ENCODE results near the gene COG3. TPM values are rescaled to one million over a fixed set of nuclear protein-coding genes. Genes with fewer than 3 reads are reported as not detected.

COG3 gene
- total and polyA plus RNA-seq, 2 experiments from 2014 or later: 17.1 to 23.9 TPM

DNA sequence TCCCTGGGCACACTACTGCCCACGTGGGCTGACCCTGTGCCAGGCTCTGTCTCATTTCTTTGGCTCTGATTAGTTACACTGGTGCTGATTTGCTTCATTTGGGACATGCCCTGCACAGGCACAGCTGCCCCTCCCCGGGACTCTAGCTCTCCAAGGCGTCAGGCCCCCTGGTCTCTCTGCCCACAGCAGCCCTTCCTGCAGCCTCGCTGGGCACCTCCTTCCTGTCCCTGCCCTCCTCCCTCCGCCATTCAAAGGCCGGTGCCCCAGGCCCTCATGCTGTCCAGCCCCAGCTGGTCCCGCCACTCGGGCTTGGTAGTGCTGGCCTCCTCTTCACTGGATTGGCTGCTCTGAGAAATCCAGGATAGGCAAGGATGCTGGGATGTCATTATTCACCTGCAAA is 77.7 kb downstream of the COG3 start:
- Histone ChIP-seq H3K27me3 (ENCODE audit: insufficient read depth) (no peaks in the 10 kb centered on the region), H2AFZ (no peak overlapping the region), H4K20me1 (replicated peaks; ENCODE audit: insufficient read depth) (no peaks in the 10 kb centered on the region), H3K79me2 (replicated peaks; ENCODE audit: insufficient read depth) (no peaks in the 10 kb centered on the region), H3K9me2 (ENCODE audit: insufficient read depth) (no peaks in the 10 kb centered on the region), H3K4me1 (ENCODE audit: insufficient read depth) (no peaks in the 10 kb centered on the region), H3K36me3 (ENCODE audit: insufficient read depth) (no peaks in the 10 kb centered on the region), H3K4me3 (no peak overlapping the region), H3K27ac (ENCODE audit: low read depth) (no peak overlapping the region), H3F3A (replicated peaks; ENCODE audit: low read depth) (no peaks in the 10 kb centered on the region), H3K4me2 (no peak overlapping the region)
- H3K4me1 Mint-ChIP-seq: no peaks in the 10 kb centered on the region
- H3K4me3 Mint-ChIP-seq: no peak overlapping the region
- peaks cover 8% of the 10 kb centered on the region for H3K27me3 Mint-ChIP-seq (ENCODE audit: insufficient read depth, low read depth, poor library complexity)
- TF ChIP-seq, protein P1, sequence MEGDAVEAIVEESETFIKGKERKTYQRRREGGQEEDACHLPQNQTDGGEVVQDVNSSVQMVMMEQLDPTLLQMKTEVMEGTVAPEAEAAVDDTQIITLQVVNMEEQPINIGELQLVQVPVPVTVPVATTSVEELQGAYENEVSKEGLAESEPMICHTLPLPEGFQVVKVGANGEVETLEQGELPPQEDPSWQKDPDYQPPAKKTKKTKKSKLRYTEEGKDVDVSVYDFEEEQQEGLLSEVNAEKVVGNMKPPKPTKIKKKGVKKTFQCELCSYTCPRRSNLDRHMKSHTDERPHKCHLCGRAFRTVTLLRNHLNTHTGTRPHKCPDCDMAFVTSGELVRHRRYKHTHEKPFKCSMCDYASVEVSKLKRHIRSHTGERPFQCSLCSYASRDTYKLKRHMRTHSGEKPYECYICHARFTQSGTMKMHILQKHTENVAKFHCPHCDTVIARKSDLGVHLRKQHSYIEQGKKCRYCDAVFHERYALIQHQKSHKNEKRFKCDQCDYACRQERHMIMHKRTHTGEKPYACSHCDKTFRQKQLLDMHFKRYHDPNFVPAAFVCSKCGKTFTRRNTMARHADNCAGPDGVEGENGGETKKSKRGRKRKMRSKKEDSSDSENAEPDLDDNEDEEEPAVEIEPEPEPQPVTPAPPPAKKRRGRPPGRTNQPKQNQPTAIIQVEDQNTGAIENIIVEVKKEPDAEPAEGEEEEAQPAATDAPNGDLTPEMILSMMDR (conservative IDR thresholded peaks at IDR 0.05; ENCODE audit: low read depth in 2 of 2): no peak
- TF ChIP-seq ZNF331 (CRISPR knock-in tag; IDR thresholded peaks at IDR 0.05; ENCODE audit: low read depth): no peak
- no peak for TF ChIP-seq POLR2AphosphoS5 (IDR thresholded peaks at IDR 0.05; ENCODE audit: low read depth)
- TF ChIP-seq, protein P2, sequence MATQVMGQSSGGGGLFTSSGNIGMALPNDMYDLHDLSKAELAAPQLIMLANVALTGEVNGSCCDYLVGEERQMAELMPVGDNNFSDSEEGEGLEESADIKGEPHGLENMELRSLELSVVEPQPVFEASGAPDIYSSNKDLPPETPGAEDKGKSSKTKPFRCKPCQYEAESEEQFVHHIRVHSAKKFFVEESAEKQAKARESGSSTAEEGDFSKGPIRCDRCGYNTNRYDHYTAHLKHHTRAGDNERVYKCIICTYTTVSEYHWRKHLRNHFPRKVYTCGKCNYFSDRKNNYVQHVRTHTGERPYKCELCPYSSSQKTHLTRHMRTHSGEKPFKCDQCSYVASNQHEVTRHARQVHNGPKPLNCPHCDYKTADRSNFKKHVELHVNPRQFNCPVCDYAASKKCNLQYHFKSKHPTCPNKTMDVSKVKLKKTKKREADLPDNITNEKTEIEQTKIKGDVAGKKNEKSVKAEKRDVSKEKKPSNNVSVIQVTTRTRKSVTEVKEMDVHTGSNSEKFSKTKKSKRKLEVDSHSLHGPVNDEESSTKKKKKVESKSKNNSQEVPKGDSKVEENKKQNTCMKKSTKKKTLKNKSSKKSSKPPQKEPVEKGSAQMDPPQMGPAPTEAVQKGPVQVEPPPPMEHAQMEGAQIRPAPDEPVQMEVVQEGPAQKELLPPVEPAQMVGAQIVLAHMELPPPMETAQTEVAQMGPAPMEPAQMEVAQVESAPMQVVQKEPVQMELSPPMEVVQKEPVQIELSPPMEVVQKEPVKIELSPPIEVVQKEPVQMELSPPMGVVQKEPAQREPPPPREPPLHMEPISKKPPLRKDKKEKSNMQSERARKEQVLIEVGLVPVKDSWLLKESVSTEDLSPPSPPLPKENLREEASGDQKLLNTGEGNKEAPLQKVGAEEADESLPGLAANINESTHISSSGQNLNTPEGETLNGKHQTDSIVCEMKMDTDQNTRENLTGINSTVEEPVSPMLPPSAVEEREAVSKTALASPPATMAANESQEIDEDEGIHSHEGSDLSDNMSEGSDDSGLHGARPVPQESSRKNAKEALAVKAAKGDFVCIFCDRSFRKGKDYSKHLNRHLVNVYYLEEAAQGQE (IDR thresholded peaks at IDR 0.05; ENCODE audit: unreplicated experiment): no peak
- no peak for TF ChIP-seq CREB1 (CRISPR knock-in tag; IDR thresholded peaks at IDR 0.05; ENCODE audit: low read depth)
- no peak for TF ChIP-seq NANOG (IDR thresholded peaks at IDR 0.05; ENCODE audit: borderline replicate concordance)
- TF ChIP-seq, protein P3, sequence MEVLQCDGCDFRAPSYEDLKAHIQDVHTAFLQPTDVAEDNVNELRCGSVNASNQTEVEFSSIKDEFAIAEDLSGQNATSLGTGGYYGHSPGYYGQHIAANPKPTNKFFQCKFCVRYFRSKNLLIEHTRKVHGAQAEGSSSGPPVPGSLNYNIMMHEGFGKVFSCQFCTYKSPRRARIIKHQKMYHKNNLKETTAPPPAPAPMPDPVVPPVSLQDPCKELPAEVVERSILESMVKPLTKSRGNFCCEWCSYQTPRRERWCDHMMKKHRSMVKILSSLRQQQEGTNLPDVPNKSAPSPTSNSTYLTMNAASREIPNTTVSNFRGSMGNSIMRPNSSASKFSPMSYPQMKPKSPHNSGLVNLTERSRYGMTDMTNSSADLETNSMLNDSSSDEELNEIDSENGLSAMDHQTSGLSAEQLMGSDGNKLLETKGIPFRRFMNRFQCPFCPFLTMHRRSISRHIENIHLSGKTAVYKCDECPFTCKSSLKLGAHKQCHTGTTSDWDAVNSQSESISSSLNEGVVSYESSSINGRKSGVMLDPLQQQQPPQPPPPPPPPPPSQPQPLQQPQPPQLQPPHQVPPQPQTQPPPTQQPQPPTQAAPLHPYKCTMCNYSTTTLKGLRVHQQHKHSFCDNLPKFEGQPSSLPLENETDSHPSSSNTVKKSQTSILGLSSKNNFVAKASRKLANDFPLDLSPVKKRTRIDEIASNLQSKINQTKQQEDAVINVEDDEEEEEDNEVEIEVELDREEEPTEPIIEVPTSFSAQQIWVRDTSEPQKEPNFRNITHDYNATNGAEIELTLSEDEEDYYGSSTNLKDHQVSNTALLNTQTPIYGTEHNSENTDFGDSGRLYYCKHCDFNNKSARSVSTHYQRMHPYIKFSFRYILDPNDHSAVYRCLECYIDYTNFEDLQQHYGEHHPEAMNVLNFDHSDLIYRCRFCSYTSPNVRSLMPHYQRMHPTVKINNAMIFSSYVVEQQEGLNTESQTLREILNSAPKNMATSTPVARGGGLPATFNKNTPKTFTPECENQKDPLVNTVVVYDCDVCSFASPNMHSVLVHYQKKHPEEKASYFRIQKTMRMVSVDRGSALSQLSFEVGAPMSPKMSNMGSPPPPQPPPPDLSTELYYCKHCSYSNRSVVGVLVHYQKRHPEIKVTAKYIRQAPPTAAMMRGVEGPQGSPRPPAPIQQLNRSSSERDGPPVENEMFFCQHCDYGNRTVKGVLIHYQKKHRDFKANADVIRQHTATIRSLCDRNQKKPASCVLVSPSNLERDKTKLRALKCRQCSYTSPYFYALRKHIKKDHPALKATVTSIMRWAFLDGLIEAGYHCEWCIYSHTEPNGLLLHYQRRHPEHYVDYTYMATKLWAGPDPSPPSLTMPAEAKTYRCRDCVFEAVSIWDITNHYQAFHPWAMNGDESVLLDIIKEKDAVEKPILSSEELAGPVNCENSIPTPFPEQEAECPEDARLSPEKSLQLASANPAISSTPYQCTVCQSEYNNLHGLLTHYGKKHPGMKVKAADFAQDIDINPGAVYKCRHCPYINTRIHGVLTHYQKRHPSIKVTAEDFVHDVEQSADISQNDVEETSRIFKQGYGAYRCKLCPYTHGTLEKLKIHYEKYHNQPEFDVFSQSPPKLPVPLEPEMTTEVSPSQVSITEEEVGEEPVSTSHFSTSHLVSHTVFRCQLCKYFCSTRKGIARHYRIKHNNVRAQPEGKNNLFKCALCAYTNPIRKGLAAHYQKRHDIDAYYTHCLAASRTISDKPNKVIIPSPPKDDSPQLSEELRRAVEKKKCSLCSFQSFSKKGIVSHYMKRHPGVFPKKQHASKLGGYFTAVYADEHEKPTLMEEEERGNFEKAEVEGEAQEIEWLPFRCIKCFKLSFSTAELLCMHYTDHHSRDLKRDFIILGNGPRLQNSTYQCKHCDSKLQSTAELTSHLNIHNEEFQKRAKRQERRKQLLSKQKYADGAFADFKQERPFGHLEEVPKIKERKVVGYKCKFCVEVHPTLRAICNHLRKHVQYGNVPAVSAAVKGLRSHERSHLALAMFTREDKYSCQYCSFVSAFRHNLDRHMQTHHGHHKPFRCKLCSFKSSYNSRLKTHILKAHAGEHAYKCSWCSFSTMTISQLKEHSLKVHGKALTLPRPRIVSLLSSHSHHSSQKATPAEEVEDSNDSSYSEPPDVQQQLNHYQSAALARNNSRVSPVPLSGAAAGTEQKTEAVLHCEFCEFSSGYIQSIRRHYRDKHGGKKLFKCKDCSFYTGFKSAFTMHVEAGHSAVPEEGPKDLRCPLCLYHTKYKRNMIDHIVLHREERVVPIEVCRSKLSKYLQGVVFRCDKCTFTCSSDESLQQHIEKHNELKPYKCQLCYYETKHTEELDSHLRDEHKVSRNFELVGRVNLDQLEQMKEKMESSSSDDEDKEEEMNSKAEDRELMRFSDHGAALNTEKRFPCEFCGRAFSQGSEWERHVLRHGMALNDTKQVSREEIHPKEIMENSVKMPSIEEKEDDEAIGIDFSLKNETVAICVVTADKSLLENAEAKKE (CRISPR knock-in tag; IDR thresholded peaks at IDR 0.05): no peak
- no peak for TF ChIP-seq ZNF114 (CRISPR knock-in tag; IDR thresholded peaks at IDR 0.05)
- TF ChIP-seq EZH2phosphoT487 (IDR thresholded peaks at IDR 0.05; ENCODE audit: unreplicated experiment): no peak
- TF ChIP-seq STAT1 (IDR thresholded peaks at IDR 0.05; ENCODE audit: unreplicated experiment): no peak
- TF ChIP-seq EZH2 (IDR thresholded peaks at IDR 0.05; ENCODE audit: low read depth, unreplicated experiment): no peak
- no peaks in the 10 kb centered on the region for H3K36me3 Mint-ChIP-seq (ENCODE audit: low read depth)
- no peak overlapping the region for H3K27ac Mint-ChIP-seq
- DNase-seq (ENCODE audit: low spot score) (no peak), ATAC-seq (no peak)
- H3K9me3 Mint-ChIP-seq: no peaks in the 10 kb centered on the region

Measured in GM23338 (cell line).